Hematopoietic multipotent progenitor cell treated with erythropoietin and hydrocortisone succinate and interleukin-3 and kit ligand, for 6 days (in vitro differentiated cells): Measurements from ENCODE around the gene FMN1.
A peak's percentile ranks its signal among the peaks of the same experiment; 100 is the strongest.

Experiments used
- DNase-seq: peaks from one replicate; pipeline ENCODE4 v3.0.0-alpha.2; 2015

The FMN1 gene

DNA sequence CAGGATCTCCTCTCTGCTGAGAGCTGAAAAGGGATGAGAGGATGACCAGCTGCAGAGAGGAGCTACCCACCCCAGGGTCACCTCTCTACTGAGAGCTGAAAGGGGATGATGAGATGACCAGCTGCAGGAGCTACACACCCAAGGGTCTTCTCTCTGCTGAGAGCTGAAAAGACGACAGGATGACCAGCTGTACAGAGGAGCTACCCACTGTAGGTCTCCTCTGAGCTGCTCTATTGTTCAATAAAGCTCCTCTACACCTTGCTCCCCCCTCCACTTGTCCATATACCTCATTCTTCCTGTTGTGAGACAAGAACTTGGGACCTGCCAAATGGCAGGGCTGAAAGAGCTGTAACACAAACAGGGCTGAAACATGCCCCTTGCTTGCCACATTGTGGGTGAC, 149.9 kb downstream of the FMN1 start:
- DNase-seq, result no peak

DNA sequence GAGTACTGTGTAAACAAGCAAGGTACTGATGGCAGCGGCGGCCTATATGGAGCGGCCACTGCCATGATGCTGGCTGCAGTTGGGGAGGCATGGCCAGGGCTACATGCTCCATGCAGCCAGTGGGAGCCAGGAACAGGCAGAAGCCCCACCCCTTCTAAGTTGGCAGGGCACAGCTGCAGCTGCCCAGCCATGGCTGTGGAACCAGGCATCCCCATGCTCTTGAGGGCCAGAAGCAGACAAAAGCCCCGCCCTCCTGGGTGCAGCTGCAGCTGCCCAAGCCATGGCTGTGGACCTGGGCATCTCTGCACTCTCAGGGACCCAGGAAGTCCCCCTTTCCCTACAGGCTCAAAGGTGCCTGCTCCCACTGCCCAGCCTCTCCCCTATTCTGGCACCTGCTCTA, 150.9 kb downstream of the FMN1 start:
- DNase-seq, result no peak

DNA sequence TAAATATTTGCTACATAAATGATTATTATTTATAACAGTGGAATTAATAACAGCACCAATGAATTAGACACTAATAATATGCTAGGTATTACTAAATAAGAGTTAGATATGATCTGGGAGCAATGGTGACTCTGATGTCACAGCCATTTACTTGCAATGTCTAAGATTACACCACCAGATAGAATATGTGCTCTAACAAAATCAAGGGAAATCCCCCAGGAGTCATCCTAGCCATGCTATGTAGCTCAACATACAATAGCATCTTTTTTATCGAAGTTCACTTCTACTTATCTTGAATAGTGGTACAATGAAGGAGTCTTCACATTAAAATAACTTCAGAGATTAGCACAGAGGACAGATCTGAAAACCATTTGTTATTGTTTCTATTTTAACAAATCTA, 154.0 kb downstream of the FMN1 start:
- DNase-seq, result no peak

DNA sequence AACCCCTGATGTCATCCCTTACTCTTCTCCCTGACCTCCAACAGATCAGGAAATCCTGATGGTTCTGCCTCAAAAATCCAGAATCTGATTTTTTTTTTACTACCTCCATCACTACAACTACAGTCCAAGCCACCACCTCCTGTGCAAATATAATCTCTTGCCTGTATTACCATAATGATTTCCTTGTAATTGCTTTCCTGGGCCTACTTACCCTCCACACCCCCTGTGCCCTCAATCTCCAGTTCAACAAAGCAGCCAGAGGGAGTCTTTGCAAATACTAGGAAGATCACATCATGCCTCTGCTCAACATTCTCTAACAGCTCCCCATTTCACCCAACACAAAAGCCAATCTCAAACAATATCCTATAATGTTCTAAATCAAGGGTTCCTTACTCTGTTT, 159.9 kb downstream of the FMN1 start:
- DNase-seq, result no peak

DNA sequence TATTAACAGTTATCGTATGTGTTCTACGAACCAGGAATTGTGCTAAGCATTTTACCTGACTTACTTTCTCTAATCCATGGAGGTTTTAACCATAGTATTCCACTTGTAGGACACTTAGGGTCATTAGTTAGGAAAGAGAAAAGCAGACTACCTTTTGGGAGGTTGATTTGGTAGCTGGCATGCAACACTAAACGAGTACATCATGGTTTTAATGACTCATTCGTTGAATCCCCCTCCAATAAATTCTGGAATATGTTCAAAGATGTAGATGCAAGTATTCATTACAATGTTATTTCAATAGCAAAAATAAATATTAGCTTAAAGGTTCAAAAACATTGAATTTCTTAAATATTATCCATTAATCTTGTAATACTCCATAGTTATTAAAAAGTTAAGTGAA, 162.5 kb downstream of the FMN1 start:
- no peak for DNase-seq

DNA sequence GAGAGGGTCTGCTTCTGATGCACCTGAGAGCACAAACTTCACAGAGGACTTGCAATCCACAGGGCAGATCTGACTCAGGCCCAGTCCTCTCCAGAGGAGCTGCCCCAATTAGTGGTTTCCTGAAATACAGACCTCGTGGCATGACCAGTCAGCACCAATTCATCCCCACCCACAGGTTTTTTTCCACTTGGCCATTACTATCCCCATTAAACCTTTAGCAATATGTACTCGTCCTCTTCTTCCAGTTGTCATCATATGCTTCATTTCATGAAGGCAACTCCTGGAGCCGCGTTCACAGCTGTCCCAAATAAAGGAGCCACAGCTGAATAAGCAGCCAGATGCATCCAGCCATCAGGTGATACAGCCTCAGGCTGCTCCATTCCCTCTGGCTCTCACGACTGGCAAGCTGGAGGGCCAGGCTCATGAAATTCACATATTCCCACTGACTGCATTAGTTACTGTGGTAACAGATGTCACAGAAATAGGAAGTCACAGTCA, 163.1 kb downstream of the FMN1 start:
- no peak for DNase-seq

DNA sequence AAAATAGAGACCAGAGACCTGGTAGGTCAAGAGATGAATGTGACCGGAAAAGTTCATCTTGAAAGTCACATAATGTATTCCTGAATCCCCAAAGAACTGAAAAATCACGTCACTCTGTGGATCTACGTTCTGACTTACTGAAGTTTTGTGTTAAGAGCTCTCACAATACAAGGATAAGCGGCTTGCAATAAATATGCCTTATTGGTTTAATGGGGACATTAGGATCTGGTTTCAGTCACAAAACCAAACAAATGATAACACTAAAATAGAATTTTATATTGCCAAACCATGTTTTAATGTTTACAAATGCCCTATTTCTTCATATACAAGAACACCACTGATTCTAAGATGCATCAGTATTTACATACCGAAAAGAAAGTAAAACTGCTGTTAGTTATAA, 164.2 kb downstream of the FMN1 start:
- DNase-seq, result no peak

DNA sequence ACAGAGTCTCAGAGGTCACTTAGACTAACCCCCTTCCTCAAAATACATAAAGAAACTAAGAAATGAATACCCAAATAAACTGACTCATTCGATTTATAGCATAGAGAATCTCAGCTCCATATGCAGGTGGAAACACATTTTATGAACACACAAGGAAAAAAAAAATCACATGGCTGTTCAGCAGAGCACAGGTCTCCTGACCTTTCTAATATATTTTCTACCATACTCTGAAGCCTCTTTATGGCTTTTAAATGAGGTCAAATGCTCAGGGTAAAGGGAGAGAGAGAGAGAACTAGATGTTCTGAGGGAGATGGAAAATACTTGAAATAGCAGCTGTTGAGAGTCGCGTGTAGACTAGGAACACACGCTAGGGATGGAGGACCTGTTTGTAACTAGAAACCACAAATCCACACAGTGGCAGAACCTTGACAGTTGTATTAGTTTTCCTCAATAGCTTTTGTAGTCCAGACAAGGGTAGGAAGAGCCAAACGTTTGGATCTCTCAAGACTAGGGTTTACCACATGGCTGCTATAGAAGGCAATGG, 165.3 kb downstream of the FMN1 start:
- DNase-seq, result no peak

DNA sequence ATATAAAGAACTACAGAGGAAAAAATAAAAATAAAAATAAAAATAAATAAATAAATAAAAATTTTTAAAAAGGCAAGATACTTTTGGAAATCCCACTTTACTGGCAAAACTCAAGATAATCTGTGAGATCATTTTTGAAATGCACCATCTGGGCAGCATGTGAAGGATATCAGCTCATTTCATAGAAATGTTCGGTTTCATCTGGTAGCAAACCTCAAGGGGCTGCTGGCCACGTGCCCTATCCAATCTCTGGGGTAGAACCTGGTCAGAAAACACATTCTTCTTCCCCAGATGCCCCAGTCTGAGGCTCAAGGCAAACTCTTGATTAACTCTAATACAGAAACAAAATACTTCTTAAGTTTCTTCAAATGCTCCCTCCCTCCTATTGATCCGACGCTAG, 166.0 kb downstream of the FMN1 start:
- no peak for DNase-seq

DNA sequence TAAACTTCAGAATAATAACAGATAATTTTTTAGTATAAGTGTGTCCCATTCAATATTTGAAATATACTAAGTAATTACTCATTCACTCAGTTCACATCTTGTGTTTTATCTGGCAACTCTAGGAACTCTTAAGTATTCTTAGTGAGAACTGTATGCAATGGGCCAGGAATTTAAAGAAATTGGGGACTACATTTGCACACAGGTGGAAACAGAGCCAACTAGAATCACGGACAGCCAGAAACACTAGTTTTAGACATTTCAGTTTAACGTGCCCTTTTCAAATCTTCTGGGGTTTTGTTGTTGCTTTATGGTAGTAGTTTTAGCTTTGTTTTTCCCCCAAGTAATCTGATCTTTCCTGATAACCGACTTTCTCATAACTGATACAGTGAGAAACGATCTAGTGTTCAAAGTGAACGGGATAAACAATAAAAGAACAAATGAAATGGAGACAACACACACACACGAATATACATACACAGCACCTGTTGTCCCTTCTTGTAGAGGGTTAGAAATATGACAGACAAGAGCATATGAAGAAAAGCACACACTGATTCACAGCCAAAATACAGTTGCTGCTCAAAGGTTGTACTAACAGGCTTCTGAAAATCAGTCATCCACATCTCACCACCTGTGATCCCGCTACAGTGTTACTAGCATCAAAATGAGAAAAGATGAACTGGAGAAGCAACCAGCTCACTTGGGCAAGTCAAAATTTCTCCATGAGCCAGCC, 167.0 kb downstream of the FMN1 start:
- DNase-seq, result no peak

DNA sequence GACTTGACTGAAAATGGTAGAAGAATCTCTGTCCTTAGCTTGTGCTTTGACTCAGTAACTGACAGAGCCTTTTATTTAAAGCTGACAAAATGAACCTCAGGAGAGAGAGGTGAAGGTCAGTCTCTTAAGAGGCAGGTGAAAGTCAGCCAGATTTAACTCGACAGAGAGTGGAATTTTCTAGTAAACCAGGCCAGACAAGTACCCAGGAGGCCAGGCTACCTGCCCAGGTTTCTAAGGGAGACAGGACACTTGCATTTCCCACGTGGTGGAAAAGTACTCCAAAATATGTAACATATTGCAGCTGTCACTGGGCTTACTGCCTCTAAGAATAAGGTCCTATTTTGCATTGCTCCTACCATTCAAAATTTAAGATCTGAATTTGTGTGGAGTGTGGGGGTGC, 167.9 kb downstream of the FMN1 start:
- DNase-seq, result no peak

DNA sequence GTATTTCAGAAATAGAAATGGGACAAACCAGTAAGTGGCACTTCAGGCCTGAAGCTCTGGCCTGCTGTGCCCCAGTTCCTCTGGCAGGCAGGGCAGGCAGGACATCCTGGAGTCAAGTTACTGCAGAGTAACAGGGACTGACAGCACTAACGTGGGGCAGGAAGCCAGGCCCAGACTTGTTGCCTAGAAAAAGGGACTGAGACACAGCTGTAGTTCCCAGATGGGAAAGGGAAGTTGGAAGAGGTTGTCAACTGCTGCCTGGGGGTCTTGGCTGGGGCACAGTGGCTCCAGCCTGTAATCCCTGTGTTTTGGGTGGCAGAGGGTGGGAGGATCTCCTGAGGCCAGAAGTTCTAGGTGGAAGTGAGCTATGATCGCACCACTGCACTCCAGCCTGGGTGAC, 171.9 kb downstream of the FMN1 start:
- DNase-seq, result no peak

DNA sequence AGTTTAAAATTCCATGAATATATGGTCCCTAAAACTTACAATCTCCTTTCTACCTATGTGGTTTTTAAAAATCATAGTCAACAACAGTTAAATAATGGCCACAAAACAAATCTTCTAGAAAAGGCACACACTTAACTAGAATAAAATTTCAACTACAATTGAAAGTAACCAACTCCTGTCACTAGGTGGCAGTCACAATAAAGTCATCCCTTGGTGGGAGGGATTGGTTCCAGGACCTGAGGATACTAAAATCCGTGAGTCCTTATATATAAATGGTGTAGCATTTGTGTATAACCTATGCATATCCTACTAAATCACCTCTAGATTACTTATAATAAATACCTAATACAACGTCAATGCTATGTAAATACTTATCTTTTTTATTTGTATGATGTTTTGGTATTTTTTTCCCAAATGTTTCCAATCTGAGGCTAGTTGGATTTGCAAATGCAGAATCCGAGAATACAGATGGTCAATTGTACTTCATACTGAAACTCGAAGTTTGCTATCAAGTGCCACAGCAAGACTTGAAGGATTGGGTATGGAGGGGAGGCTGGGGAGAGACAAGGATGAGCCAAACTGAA, 172.6 kb downstream of the FMN1 start:
- DNase-seq, result peak; percentile 72

DNA sequence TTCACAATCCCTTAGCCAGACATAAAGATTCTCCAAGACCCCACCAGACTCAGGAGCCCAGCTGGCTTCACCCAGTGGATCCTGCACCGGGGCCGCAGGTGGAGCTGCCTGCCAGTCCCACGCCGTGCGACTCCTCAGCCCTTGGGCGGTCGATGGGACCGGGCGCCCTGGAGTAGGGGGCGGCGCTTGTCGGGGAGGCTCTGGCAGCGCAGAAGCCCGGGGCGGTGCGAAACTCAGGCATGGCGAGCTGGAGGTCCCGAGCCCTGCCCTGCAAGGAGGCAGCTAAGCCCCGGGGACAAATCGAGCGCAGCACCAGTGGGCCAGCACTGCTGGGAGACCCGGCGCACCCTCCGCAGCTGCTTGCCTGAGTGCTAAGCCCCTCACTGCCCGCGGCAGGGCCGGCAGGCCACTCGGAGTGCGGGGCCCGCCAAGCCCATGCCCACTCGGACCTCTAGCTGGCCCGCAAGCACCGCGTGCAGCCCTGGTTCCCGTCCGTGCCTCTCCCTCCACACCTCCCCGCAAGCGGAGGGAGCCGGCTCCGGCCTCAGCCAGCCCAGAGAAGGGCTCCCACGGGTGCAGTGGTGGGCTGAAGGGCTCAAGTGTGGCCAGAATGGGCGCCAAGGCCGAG, 175.0 kb downstream of the FMN1 start:
- no peak for DNase-seq

DNA sequence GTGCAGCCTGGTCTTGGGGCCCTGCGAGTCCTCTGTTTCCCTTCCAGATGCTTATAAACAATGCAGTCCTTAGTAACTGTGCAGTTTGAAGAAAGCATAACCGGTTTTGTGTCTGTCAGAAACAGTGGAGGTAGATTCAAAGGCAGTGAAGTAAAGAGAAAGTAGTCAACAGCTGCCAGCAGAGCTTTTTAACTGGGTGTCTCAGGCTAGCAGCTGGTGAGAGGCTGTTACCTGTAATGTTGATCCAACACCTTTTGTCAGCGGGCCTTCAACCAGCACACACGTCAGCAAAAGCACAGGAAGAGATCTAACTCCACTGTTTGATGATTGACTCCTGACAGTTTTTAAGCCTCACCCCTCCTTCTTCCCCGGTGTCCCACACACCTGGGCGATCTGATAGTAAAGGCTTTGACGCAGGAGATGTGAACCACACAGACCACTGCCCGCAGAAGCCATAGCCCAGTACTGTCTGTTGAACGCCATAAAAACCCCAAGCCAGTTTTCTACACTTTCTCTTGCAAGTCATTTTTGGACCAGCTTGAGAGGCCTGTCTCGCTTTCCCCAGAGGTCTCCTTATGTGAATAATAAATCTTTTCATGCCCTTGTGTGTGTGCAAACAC, 178.0 kb downstream of the FMN1 start:
- DNase-seq, result no peak

DNA sequence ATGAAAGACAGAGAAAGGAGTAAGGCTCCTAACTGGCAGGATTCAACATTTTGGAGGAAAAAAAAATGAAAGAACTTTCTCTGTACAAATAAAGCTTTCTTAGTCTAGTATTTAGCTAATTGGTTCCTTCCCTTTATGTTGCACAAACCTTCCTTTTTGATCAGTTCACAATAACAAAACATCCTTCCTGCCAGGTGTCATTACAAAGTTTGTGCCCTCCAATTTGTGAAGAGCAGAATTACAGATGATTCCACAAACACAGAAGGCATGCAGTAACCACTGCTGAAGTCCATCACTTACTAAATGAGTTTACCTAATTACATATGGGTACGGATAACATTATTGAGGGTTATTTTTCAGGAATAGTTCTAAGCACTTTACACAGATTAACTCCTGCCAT, 179.9 kb downstream of the FMN1 start:
- DNase-seq, result no peak

DNA sequence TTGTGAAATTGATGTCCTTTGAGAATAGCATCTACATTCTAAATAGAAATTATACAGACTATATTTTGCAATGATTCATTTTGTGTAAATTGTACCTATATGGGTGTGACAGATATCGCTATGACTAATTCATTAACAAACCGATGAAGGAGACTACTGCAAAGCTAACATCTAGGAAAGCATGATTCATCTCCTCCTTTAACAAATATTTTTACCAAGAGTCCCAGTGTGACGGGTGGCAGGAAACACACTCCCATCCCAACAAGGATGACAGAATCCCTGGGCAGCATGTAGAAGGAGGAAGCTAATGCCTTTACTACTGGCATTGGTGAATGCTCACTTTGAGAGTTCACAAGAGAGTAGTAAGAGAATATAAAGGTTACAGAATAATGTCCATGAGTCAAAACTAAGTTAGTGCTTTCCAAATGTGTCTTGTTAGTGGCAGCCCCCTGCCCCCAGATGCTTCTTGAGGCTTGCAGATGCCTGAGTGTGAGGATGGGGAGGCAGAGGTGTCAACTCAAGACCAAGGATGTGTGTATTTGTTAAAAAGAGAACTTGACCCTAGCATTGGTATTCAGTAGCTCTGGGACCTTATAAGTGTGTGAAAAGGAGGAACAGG, 180.6 kb downstream of the FMN1 start:
- no peak for DNase-seq

DNA sequence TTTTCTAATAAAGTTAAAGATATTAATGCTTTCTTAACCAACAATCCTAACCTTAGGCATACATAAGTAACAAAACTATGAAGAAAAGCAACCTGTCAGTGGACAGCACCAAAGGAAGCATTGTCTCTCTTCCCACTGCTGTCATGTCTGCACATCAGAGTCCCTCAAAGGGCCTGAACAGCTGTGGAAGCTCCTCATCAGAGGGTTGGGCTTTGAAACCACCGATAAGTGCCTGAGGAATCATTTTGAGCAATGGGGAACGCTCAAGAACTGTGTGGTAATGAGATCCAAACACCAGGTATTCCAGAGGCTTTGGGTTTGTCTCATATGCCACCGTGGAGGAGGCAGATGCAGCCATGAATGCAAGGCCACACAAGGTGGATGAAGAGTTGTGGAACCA, 182.5 kb downstream of the FMN1 start:
- no peak for DNase-seq

DNA sequence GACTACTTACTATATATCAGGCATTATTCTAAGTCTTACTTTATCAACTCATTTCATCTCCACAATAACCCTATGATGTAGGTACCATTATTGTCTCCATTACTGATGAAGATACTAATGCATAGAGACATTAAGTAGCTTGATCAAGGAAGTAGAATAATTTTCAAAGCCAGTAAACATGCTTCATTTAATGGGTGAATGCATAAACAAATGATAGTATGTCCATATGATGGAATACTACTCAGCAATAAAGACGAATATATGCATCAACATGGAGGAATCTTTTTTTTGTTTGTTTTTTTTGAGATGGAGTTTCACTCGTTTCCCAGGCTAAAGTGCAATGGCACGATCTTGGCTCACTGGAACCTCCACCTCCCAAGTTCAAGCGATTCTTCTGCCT, 184.9 kb downstream of the FMN1 start:
- DNase-seq, result no peak

DNA sequence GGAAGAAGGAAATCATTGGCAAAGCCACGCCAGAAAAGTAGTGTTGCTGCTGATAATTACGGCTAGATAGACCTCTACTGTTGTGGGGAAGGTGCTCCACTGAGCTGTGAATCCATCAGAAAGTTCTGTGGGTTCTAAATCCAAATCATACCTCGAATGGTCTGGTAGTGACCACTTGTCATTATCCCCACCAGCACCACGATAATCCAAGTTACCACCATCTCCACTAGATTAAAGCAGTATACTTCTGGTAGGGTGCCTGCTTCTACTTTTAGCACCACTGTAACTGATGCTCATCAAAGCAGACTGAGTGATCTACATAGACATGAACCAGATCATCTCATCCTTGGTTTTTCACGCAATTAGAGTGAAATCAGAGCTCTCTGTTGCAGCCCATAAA, 185.5 kb downstream of the FMN1 start:
- DNase-seq, result no peak

DNA sequence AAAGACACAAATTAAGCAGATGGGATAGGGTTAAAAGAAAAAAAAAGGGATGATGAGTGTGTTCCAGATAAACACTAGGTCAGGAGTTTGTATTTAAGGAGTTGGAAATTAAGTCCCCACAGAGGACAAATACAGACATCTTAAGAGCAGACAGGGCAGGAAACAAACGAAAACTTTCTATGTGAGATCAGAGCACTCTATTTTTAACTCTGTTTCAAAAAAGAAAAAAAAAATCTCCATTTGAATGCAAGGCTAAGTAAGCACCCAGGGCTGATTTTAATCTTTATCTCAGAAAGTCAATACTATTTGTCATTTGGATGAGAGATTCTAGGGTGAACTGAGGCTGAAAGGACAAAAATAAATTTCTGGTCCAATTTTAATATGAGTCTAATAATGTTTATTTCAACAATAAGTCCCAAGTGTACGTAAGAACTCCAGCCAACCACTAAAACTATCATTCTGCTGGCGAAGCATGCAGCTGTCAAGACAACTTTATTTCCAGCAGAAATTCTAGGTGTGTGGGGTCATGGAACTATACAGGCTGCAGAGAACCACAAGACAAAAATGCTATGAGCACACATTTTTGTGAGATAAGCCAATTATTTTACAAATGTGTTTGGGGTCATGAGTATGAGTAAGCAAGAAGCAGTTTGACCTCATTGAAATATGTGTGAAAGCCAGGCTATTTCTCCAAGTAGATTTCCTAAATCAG, 186.1 kb downstream of the FMN1 start:
- DNase-seq, result no peak

DNA sequence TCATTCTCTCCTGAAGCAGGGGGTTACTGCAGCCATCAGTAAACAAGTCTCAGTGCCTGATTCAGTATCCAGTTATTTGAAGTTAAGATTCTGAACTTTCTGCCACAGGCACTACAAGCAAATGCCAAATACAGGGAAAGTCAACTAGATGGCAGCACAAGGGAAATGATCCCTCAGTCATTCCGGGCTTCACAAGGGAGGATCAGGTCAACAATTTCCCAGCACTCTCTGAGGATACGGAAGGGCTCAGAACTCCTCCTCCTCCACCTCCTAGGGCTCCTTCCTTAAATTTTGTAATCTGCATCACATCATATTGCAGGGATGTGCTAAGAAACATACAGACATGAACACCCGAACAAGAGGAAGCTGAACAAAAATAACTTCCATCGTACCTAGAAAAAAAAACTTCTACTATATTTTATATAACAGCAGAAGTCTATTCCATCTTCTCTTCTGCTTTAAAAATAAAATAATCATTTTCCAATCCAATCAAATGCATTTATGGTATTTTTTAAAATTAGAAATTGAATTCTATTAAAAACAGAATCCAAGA, 187.1 kb downstream of the FMN1 start:
- no peak for DNase-seq
